Neural progenitor cell (in vitro differentiated cells): Measurements from ENCODE around the gene ITIH5. TPM values are rescaled to one million over a fixed set of nuclear protein-coding genes. Genes with fewer than 3 reads are reported as not detected.
A peak's percentile ranks its signal among the peaks of the same experiment; 100 is the strongest.

Experiments used
- DNase-seq: peaks from one replicate; pipeline ENCODE4 v3.0.0-alpha.2; 2016; ENCODE audit warnings: low spot score
- H2AFZ ChIP-seq: fragments of 200-600 bp; sonication (generic); replicated peaks from 2 replicates; pipeline ENCODE4 v1.6.1; 2016; ENCODE audit warnings: antibody characterized with exemption
- H3F3A ChIP-seq: fragments of 200-600 bp; sonication (generic); 2 replicates; pipeline ENCODE4 v1.6.1; 2016; ENCODE audit warnings: antibody characterized with exemption, low read depth
- H3K27ac ChIP-seq: fragments of 200-600 bp; sonication (generic); 2 replicates; pipeline ENCODE4 v1.5.1; 2016; ENCODE audit warnings: mild to moderate bottlenecking
- H3K27me3 ChIP-seq: fragments of 200-600 bp; sonication (generic); 2 replicates; pipeline ENCODE4 v1.6.1; 2016; ENCODE audit warnings: mild to moderate bottlenecking, moderate library complexity
- H3K36me3 ChIP-seq: fragments of 200-600 bp; sonication (generic); 2 replicates; pipeline ENCODE4 v1.5.1; 2016
- H3K4me1 ChIP-seq: fragments of 200-600 bp; sonication (generic); 2 replicates; pipeline ENCODE4 v1.6.1; 2016; ENCODE audit warnings: mixed run types
- H3K4me2 ChIP-seq: fragments of 200-600 bp; sonication (generic); 2 replicates; pipeline ENCODE4 v1.6.1; 2016
- H3K4me3 ChIP-seq: fragments of 200-600 bp; sonication (generic); 2 replicates; pipeline ENCODE4 v1.5.1; 2016
- H3K79me2 ChIP-seq: fragments of 200-600 bp; sonication (generic); 2 replicates; pipeline ENCODE4 v1.6.1; 2016; ENCODE audit warnings: low read depth
- H3K9ac ChIP-seq: fragments of 200-600 bp; sonication (generic); 2 replicates; pipeline ENCODE4 v1.6.1; 2016
- H3K9me3 ChIP-seq: fragments of 200-600 bp; sonication (generic); 2 replicates; pipeline ENCODE4 v1.5.1; 2016; ENCODE audit warnings: low read depth
- H4K20me1 ChIP-seq: fragments of 200-600 bp; sonication (generic); 2 replicates; pipeline ENCODE4 v1.6.1; 2016; ENCODE audit warnings: low read depth
- H3K27ac Mint-ChIP-seq: 3 replicates; pipeline ENCODE4 v1.8.0; 2021; ENCODE audit warnings: mixed read lengths
- H3K27me3 Mint-ChIP-seq: 2 replicates; pipeline ENCODE4 v1.8.0; 2022; ENCODE audit warnings: low read depth, mild to moderate bottlenecking, inconsistent platforms, moderate library complexity, mixed read lengths; ENCODE audit not compliant: insufficient read depth
- H3K36me3 Mint-ChIP-seq: 3 replicates; pipeline ENCODE4 v1.8.0; 2021; ENCODE audit warnings: mixed read lengths
- H3K4me1 Mint-ChIP-seq: 3 replicates; pipeline ENCODE4 v1.8.0; 2021; ENCODE audit warnings: mixed read lengths
- H3K4me3 Mint-ChIP-seq: 3 replicates; pipeline ENCODE4 v1.8.0; 2021; ENCODE audit warnings: mild to moderate bottlenecking, moderate library complexity, mixed read lengths
- H3K9me3 Mint-ChIP-seq: 3 replicates; pipeline ENCODE4 v1.8.0; 2020; ENCODE audit warnings: mixed read lengths
- EZH2 ChIP-seq: fragments of 200-600 bp; sonication (generic); IDR thresholded peaks from 2 replicates; pipeline ENCODE4 v1.6.1; 2017; ENCODE audit warnings: antibody characterized with exemption, mild to moderate bottlenecking, moderate library complexity
- EZH2phosphoT487 ChIP-seq: fragments of 200-600 bp; sonication (generic); IDR thresholded peaks from 2 replicates; pipeline ENCODE4 v1.6.1; 2017; ENCODE audit warnings: antibody characterized with exemption
- total RNA-seq: library from RNA; depleted of rRNA; stranded (reverse); fragments of >200 nt; gene quantifications from 2 replicates; pipeline ENCODE4 v1.2.3, GENCODE V29; 2015; ENCODE audit warnings: low replicate concordance
- TF ChIP-seq, protein P1 (sequence below): fragments of 200-600 bp; sonication (generic); IDR thresholded peaks from 2 replicates; pipeline ENCODE4 v1.5.1; 2017; ENCODE audit warnings: antibody characterized with exemption, mild to moderate bottlenecking

ITIH5 gene
- total RNA-seq, 1 donor from 2014 or later = 1.1 TPM

DNA sequence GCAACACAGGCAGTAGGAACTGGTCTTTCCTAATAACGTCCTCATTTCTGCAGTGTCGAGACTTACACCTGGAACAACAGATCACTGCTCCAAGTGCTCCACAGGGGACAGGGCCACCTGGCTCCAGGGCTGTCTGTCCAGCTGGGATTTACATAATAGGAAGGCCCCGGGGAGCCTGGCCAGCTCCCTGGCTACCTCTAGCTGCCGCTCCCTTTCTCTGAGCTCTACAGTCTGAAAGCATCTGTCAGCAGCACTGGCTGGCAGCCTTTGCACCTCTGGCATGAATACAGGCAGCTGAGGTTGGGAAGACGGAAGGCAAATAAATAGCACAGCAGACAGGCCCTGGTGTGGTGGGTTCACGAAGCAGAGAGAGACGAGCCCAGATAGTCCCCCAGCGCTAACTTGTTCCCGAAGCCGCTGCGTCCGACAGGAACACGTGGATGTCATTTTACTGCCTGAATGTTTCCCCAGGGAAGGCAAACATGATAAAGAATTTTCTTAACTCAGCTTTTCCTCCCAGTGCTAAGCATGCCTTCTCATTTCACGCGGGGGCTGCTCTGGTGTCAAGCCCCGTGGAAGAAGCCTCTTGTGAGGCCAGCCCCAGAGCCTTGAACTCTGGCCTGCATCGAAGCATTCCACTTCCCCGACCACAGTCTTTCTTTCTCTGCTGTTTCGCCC, 105.4 kb downstream of the ITIH5 start:
- H3K4me1 Mint-ChIP-seq = peaks cover 18% of the 10 kb centered on the region

DNA sequence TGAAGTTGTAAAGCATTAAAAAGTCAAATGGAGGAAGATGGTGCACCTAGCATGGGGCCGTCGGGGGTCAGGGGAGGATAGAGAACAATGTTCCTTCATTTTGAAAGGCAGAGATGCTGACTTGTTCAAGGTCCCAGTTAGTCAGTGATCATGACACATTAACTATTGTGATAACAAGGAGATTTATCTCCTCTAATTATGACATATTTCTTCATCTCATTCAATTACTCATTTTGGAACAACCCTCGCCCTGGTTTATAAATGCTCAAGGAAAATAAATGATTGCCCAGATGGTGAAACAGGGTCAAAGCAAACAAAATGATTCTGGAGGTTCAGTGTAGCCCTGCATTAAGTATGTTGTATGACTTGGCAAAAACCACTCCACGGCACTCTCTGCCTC, 106.2 kb downstream of the ITIH5 start:
- no peak for DNase-seq
- no peak overlapping the region for H3K4me3 ChIP-seq
- H3K9me3 ChIP-seq = no peaks in the 10 kb centered on the region
- H3K27me3 Mint-ChIP-seq = peaks cover 2% of the 10 kb centered on the region
- H3K9ac ChIP-seq = no peak overlapping the region
- H3F3A ChIP-seq = peaks cover 6% of the 10 kb centered on the region
- TF ChIP-seq, protein P1, sequence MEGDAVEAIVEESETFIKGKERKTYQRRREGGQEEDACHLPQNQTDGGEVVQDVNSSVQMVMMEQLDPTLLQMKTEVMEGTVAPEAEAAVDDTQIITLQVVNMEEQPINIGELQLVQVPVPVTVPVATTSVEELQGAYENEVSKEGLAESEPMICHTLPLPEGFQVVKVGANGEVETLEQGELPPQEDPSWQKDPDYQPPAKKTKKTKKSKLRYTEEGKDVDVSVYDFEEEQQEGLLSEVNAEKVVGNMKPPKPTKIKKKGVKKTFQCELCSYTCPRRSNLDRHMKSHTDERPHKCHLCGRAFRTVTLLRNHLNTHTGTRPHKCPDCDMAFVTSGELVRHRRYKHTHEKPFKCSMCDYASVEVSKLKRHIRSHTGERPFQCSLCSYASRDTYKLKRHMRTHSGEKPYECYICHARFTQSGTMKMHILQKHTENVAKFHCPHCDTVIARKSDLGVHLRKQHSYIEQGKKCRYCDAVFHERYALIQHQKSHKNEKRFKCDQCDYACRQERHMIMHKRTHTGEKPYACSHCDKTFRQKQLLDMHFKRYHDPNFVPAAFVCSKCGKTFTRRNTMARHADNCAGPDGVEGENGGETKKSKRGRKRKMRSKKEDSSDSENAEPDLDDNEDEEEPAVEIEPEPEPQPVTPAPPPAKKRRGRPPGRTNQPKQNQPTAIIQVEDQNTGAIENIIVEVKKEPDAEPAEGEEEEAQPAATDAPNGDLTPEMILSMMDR = no peak
- TF ChIP-seq EZH2phosphoT487 = no peak
- no peak for TF ChIP-seq EZH2
- peaks cover 18% of the 10 kb centered on the region for H3K4me1 Mint-ChIP-seq
- H3K79me2 ChIP-seq = no peaks in the 10 kb centered on the region
- H4K20me1 ChIP-seq = no peaks in the 10 kb centered on the region
- H3K4me2 ChIP-seq = no peak overlapping the region
- no peaks in the 10 kb centered on the region for H3K36me3 Mint-ChIP-seq
- H2AFZ ChIP-seq = no peak overlapping the region
- H3K9me3 Mint-ChIP-seq = no peaks in the 10 kb centered on the region
- H3K36me3 ChIP-seq = no peaks in the 10 kb centered on the region
- no peak overlapping the region for H3K27ac Mint-ChIP-seq
- no peaks in the 10 kb centered on the region for H3K27me3 ChIP-seq
- H3K27ac ChIP-seq = no peak overlapping the region
- H3K4me1 ChIP-seq = peaks cover 7% of the 10 kb centered on the region
- no peak overlapping the region for H3K4me3 Mint-ChIP-seq

More for the DNA sequence above, 105.4 kb downstream of the ITIH5 start:
- Histone ChIP-seq H3K9me3 (no peaks in the 10 kb centered on the region), H3K27ac (no peak overlapping the region), H3K79me2 (no peaks in the 10 kb centered on the region), H3K9ac (no peak overlapping the region), H3K4me2 (peak overlapping the region; percentile 54), H2AFZ (no peak overlapping the region), H3K4me1 (peaks cover 7% of the 10 kb centered on the region), H3K27me3 (no peaks in the 10 kb centered on the region), H3K36me3 (no peaks in the 10 kb centered on the region), H3K4me3 (no peak overlapping the region), H3F3A (peaks cover 6% of the 10 kb centered on the region), H4K20me1 (no peaks in the 10 kb centered on the region)
- Mint-ChIP-seq H3K9me3 (no peaks in the 10 kb centered on the region), H3K4me3 (peak overlapping the region; percentile 27), H3K36me3 (no peaks in the 10 kb centered on the region), H3K27ac (no peak overlapping the region), H3K27me3 (peaks cover 5% of the 10 kb centered on the region)
- TF ChIP-seq EZH2phosphoT487 = no peak
- TF ChIP-seq, protein P1 = no peak
- TF ChIP-seq EZH2 = no peak
- peak; percentile 37 for DNase-seq

DNA sequence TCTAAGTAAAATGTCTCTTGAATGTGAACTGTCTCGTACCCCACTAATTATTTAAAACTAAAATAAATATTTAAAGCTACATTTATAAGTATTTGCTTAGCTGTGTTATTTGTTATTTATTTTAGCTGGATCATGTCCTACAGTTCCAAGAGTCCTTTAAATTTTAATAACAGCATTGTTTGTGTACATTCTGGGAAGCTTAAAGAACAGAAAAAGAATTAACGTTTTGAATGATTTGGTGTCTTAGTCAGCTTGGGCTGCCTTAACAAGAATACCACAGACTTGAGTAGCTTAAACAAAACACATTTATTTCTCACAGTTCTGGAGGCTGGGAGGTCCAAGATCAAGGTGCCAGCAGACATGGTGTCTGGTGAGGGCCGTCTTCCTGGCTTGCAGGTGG, 107.4 kb downstream of the ITIH5 start:
- H4K20me1 ChIP-seq = no peaks in the 10 kb centered on the region
- H3K4me1 ChIP-seq = peaks cover 7% of the 10 kb centered on the region
- Mint-ChIP-seq H3K4me3 (no peak overlapping the region), H3K4me1 (peaks cover 20% of the 10 kb centered on the region), H3K9me3 (no peaks in the 10 kb centered on the region), H3K36me3 (no peaks in the 10 kb centered on the region), H3K27me3 (peaks cover 2% of the 10 kb centered on the region), H3K27ac (no peak overlapping the region)
- H3K27ac ChIP-seq = no peak overlapping the region
- no peaks in the 10 kb centered on the region for H3K27me3 ChIP-seq
- H3K9me3 ChIP-seq = no peaks in the 10 kb centered on the region
- no peak overlapping the region for H3K4me3 ChIP-seq
- no peak for DNase-seq
- no peak overlapping the region for H3K9ac ChIP-seq
- no peaks in the 10 kb centered on the region for H3K79me2 ChIP-seq
- no peak overlapping the region for H3K4me2 ChIP-seq
- H2AFZ ChIP-seq = no peak overlapping the region
- TF ChIP-seq EZH2phosphoT487 (no peak), EZH2 (no peak)
- TF ChIP-seq, protein P1 = no peak
- no peaks in the 10 kb centered on the region for H3K36me3 ChIP-seq
- H3F3A ChIP-seq = peaks cover 3% of the 10 kb centered on the region
